ENCODE measurements around the gene TWIST2.

Gene TWIST2

DNA sequence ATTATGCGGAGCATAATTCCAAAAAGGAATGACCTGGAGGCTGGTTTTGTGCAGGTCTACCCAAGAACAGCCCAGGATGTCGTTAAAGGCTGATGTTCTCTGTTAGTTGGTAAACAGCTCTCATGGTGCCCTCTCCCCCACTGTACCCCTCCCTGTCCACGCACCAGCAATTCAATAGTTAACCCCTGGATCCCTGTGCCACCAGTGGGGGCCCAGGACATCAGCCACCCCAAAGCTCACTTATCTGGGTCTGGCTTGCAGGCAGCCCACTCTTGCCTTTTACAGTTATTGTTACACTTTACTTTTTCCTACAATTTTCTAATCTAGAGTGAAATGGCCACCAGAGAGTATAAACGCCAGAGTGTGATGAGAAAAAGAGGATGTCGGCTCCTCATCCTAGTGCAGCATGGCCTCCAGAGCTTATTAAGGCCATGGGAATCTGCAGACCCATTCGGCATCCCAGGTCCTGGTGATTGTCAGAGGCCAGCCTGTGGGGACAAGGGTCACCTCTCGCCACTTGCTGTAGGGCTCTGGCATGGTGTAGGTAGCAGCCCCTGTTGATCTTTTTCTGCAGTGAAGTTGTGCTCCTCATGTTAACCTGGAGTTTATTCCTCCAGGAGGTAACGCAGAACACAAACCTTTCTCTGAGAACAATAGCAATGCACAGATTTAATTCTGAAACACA is 30.3 kb downstream of the TWIST2 start:
- no peaks in the 10 kb centered on the region for H3K27me3 Mint-ChIP-seq (ENCODE audit: low read depth)
- no peaks in the 10 kb centered on the region for H3K9me3 Mint-ChIP-seq
- DNase-seq (ENCODE audit: low spot score): no peak
- H3K27ac Mint-ChIP-seq: no peak overlapping the region
- no peaks in the 10 kb centered on the region for H3K4me1 Mint-ChIP-seq (ENCODE audit: low read depth)
- no peak overlapping the region for H3K4me3 Mint-ChIP-seq
- no peaks in the 10 kb centered on the region for H3K36me3 Mint-ChIP-seq (ENCODE audit: low read depth)

DNA sequence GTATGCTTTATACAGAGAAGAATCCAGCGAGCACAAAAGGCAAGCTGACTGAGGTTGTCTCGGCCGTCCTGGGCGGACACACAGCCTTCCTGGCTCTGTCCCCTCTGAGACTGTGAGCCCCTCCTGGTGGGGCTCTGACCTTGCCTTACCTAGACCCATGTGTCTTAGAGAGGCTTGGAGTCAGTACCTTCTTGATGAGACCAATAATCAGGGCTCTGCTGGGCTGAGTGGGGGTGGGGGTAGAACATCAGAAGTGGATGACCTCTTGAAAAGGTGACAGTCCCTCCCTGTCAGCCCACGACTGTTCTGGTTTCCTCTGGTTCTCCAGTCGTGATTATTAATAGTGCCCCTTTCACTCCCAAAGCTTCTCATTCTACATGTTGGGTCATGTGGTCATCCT is 31.2 kb downstream of the TWIST2 start:
- no peaks in the 10 kb centered on the region for H3K27me3 Mint-ChIP-seq (ENCODE audit: low read depth)

DNA sequence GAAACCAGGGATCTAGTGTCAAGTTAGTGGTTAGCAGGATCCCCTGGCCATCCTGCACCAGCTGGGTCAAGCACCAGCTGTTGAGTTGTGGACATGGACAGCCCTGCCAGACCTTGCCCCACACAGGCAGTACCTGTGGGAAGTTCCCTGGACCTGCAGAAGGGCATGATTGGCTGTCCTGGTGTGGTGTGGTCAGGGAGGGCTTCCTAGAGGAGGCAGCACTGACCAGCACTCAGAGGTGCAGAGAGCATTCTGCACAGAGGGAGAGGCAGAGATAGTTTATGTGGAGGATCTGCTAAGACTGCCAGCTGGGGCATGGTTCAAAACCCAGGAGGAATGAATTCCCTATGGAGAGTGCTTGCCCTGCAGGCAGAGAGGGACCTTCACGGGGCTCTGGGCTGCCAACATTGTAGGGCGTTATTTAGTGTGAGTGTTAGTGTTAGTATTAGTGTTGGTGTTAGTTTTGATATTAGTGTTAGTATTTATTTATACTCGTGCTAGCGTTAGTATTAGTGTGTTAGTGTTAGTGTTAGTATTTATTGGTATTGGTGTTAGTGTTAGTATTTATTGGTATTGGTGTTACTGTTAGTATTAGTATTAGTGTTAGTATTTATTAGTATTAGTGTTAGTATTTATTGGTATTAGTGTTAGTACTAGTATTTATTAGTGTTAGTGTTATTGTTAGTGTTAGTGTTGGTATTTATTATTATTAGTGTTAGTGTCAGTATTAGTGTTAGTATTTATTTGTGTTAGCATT is 31.9 kb downstream of the TWIST2 start:
- Mint-ChIP-seq H3K4me1 (ENCODE audit: low read depth) (no peaks in the 10 kb centered on the region), H3K27ac (no peak overlapping the region), H3K4me3 (no peak overlapping the region), H3K9me3 (no peaks in the 10 kb centered on the region), H3K27me3 (ENCODE audit: low read depth) (no peaks in the 10 kb centered on the region), H3K36me3 (ENCODE audit: low read depth) (no peaks in the 10 kb centered on the region)
- DNase-seq (ENCODE audit: low spot score): no peak

More for the DNA sequence above, 31.2 kb downstream of the TWIST2 start:
- DNase-seq (ENCODE audit: low spot score): no peak
- H3K36me3 Mint-ChIP-seq (ENCODE audit: low read depth): no peaks in the 10 kb centered on the region
- H3K4me1 Mint-ChIP-seq (ENCODE audit: low read depth): no peaks in the 10 kb centered on the region
- H3K9me3 Mint-ChIP-seq: no peaks in the 10 kb centered on the region
- no peak overlapping the region for H3K4me3 Mint-ChIP-seq
- H3K27ac Mint-ChIP-seq: no peak overlapping the region

DNA sequence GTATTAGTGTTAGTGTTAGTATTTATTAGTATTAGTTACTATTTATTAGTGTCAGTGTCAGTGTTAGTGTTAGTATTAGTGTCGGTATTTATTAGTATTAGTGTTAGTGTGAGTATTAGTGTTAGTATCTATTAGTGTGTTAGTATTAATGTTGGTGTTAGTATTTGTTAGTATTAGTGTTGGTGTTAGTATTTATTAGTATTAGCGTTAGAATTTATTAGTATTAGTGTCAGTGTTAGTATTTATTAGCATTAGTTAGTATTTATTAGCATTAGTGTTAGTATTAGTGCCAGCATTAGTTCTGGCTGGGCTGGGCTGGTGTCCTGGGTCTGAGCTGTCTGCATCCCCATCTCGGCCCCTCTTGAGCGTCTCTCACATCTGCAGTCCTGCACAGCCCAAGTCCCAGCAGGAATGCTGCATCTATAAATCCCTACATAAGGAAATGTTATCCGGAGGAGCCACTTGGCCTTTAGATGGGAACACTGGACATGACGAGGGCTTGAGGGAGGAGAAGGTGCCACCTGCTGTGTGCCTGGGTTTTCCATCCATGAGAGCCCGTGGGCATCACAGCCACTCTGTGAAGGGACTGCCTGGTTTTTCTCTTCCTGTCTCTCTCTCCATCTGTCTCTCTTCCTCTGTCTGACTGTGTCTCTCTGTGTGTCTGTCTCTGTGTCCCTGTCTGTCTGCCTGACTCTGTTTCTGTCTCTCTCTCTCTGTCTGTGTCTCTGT is 33.6 kb downstream of the TWIST2 start:
- Mint-ChIP-seq H3K9me3 (no peaks in the 10 kb centered on the region), H3K4me3 (no peak overlapping the region), H3K4me1 (ENCODE audit: low read depth) (no peaks in the 10 kb centered on the region), H3K27me3 (ENCODE audit: low read depth) (no peaks in the 10 kb centered on the region), H3K36me3 (ENCODE audit: low read depth) (no peaks in the 10 kb centered on the region), H3K27ac (no peak overlapping the region)
- no peak for DNase-seq (ENCODE audit: low spot score)

DNA sequence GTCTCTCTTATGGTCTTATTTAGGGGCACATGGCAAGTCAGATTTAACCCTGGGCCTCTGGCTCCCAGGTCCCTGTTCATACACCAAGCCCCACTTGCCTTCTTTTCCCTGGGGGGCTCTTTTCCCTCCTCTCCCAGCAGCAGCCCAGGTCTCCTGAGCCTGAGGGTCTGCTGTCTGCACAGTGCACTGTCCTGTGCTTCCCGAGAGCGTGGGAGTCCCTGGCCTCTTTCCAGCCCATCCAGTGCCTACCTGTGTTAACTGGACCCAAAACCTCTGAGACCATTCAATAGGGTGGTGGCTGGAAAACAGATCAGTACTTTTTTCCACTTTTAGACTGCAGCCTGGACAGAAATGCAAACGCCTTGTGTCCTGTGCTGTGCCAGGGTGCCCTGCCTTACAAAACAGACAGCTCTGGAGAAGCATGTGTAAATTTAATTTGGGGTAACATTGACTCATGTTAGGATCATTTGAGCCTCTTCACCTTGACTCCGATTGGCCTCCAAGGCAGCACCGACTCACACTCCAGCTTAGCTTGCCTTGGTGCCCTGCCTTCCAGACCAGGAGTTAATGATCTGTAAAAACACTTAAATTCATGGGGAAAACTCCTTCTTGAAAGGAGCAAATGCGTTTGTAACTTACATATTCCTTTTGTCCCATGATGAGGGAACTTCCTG is 34.3 kb downstream of the TWIST2 start:
- Mint-ChIP-seq H3K27me3 (ENCODE audit: low read depth) (no peaks in the 10 kb centered on the region), H3K27ac (no peak overlapping the region), H3K4me1 (ENCODE audit: low read depth) (no peaks in the 10 kb centered on the region), H3K4me3 (no peak overlapping the region), H3K9me3 (no peaks in the 10 kb centered on the region), H3K36me3 (ENCODE audit: low read depth) (no peaks in the 10 kb centered on the region)
- no peak for DNase-seq (ENCODE audit: low spot score)

DNA sequence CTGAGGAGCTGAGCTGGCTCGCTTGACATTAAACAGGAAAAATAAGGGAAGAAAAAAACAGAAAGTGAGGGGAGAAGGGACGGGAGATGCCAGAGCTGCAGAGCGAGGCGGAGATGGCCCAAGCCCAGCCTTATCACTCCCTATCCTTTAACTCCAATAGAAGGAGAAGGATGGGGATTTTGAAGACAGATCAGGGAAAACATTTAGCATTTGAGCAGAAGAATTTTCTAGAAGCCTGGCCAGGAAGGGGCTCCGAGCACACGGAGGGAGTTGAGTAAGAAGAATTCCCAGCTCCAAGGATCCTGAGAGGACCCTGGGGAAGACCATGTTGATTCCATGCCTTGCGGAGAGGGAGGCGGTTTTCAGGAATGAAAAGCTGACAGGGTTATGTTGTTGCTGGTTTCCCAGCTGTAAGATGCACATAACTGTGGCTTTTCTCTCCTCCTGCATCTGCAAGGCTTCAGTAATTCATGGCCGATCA is 35.6 kb downstream of the TWIST2 start:
- Mint-ChIP-seq H3K27ac (no peak overlapping the region), H3K9me3 (no peaks in the 10 kb centered on the region), H3K36me3 (ENCODE audit: low read depth) (no peaks in the 10 kb centered on the region), H3K4me3 (no peak overlapping the region), H3K4me1 (ENCODE audit: low read depth) (no peaks in the 10 kb centered on the region), H3K27me3 (ENCODE audit: low read depth) (no peaks in the 10 kb centered on the region)
- DNase-seq (ENCODE audit: low spot score): no peak

DNA sequence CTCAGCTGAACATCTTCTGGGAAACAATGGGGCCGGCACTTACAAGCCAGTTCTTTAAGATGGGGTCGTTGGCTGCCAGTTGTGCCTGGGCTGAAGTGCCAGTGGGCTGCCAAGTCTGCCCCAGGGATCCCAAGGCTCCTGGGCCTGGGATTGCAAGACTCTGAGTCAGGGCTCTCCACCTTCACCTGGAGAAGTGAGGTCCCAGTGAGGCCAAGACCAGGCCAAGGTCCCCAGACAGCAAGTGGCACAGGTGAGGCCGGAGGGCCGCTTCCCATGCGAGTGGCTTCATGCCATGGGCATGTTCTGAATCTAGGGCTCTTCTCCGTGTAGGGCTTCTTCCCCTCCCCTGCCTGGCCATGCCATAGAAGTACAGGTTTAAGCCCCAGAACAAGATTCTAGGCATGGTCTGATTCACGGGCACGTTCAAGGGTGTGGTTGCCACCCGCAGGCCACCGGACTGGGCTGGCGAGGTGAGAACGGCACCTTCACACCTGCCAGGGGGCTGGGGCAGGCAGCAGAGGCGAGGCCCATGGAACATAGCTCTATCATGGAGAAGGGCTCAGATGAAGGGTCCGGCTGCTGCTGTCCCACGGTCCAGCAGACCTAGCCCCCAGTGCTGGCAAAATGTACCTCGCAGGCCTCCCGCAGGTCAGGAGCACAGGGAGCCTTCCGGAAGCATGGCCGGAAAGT is 36.4 kb downstream of the TWIST2 start:
- DNase-seq (ENCODE audit: low spot score): no peak
- no peaks in the 10 kb centered on the region for H3K9me3 Mint-ChIP-seq

DNA sequence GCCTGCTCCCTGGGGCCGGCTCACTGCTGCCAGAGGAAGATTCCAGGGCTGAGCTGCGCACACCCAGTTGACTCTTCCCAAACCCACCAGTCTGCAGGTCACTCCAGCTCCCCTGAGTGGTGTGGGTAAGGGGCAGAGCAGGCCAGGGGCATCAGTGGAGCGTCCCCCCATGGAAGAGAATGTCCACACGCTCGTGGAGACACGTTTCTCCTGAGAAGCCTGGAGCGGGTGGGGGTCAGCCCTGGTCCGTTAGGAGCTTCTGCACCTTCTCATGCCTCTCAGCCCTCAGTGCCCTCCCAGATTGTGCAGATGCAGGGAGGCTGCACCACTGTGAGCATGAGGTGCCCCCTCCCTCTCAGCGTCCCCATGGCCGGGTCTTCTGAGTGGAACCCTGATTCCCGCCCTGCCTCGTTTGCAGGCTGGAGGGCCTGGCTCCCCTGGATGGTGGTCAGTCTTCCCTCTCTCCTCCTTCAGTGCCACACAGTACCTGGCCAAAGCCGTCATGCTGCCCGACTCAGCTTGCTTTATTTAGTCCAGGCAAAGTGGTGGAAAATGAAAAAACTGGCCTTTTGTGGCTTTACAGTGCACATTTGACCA is 37.0 kb downstream of the TWIST2 start:
- H3K4me3 Mint-ChIP-seq: no peak overlapping the region
- DNase-seq (ENCODE audit: low spot score): no peak
- no peak overlapping the region for H3K27ac Mint-ChIP-seq
- no peaks in the 10 kb centered on the region for H3K9me3 Mint-ChIP-seq
- no peaks in the 10 kb centered on the region for H3K4me1 Mint-ChIP-seq (ENCODE audit: low read depth)
- H3K36me3 Mint-ChIP-seq (ENCODE audit: low read depth): no peaks in the 10 kb centered on the region
- no peaks in the 10 kb centered on the region for H3K27me3 Mint-ChIP-seq (ENCODE audit: low read depth)

More for the DNA sequence above, 36.4 kb downstream of the TWIST2 start:
- no peak overlapping the region for H3K4me3 Mint-ChIP-seq
- H3K36me3 Mint-ChIP-seq (ENCODE audit: low read depth): no peaks in the 10 kb centered on the region
- no peaks in the 10 kb centered on the region for H3K27me3 Mint-ChIP-seq (ENCODE audit: low read depth)
- H3K4me1 Mint-ChIP-seq (ENCODE audit: low read depth): no peaks in the 10 kb centered on the region
- H3K27ac Mint-ChIP-seq: no peak overlapping the region

DNA sequence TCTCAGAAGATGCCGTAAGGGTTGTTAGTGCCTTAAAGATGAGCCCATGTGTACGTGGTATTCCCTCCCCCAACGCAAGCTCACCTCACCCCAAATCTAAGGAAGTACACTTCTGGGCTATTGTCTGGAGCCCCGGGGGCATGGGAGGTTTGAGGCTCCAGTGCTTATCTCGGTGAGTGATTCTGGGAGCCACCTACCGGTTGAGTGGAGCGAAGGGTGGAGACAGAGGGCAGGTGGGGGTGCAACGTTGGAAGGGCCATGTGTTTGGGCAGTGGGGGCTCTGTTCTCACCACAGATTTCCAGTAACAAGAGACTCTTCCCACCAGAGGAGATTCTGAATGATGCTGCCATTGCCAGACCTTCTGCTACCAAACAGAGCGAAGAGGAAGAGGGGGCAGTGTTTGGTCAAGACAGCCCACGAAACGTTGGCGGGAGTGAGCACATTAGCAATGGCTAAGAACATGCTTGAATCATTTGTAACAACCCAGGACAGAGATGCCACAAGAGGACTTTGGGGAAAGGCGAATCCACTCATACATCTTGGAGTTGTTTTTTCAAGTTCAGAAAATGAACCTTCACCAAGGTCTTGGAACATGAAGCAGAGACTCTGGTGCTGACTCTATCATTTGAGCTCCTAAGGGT is 38.7 kb downstream of the TWIST2 start:
- Mint-ChIP-seq H3K4me1 (ENCODE audit: low read depth) (no peaks in the 10 kb centered on the region), H3K36me3 (ENCODE audit: low read depth) (no peaks in the 10 kb centered on the region), H3K9me3 (no peaks in the 10 kb centered on the region), H3K27me3 (ENCODE audit: low read depth) (no peaks in the 10 kb centered on the region), H3K27ac (no peak overlapping the region), H3K4me3 (no peak overlapping the region)
- no peak for DNase-seq (ENCODE audit: low spot score)

DNA sequence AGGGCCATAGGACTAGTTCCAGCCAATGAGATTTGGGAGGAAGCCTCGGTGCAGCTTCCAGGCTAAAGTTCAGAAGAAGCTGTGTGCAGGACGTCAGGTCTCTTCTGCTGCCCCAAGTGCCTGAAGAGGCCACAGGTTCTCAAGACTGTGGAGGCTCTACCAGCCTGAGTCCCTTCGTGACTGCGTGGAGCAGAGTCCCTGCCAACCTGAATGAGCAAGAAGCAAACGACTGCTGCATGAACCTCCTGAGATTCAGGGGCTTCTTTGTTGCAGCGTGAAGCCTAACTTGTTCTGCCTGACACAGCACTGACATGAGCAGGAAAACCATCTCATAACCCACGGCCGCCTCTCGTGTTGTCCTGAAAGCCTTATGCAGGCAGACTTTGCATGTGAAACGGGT is 39.7 kb downstream of the TWIST2 start:
- no peaks in the 10 kb centered on the region for H3K9me3 Mint-ChIP-seq
- H3K4me1 Mint-ChIP-seq (ENCODE audit: low read depth): no peaks in the 10 kb centered on the region
- H3K27me3 Mint-ChIP-seq (ENCODE audit: low read depth): no peaks in the 10 kb centered on the region
- no peaks in the 10 kb centered on the region for H3K36me3 Mint-ChIP-seq (ENCODE audit: low read depth)
- DNase-seq (ENCODE audit: low spot score): no peak
- no peak overlapping the region for H3K27ac Mint-ChIP-seq
- H3K4me3 Mint-ChIP-seq: no peak overlapping the region

DNA sequence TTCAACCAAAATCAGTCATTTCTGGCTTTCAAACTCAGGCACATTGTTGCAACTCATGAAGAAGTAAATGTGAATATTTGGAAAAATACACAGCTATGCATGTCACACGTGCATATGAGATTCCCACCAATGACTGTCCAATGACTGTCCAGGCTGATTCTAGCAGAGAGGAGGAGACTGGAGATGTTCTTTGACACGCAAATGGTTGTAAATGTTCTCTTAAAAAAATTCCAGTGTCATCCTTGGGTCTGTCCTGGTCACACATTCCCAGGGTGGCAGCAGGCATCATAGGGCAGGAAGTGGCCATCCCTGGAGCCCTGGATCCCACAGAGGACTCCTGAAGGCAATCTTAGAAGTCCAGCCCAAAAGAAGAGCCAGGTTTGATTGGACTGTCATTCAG is 40.9 kb downstream of the TWIST2 start:
- no peak for DNase-seq (ENCODE audit: low spot score)
- H3K4me3 Mint-ChIP-seq: no peak overlapping the region
- H3K36me3 Mint-ChIP-seq (ENCODE audit: low read depth): no peaks in the 10 kb centered on the region
- H3K27ac Mint-ChIP-seq: no peak overlapping the region
- no peaks in the 10 kb centered on the region for H3K9me3 Mint-ChIP-seq
- H3K27me3 Mint-ChIP-seq (ENCODE audit: low read depth): no peaks in the 10 kb centered on the region
- no peaks in the 10 kb centered on the region for H3K4me1 Mint-ChIP-seq (ENCODE audit: low read depth)

DNA sequence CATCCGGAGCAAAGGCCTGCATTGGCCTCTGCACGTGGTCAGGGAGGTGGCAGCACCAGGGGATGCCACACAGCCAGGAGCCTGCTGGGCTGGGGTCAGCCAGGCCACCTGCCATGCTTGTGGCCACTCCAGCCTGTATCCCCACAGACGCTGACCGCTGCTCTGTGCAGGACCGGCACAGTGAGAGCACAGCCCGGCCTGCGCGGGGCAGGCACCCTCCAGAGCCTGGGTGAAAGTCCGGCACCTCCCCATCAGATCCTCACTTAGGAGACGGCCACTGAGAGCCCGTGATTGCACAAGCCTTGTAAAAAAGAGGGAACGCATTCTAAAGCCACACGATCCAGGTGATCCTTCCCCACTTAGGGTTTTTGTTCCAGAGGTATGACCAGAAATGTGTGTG is 42.2 kb downstream of the TWIST2 start:
- Mint-ChIP-seq H3K4me3 (no peak overlapping the region), H3K27me3 (ENCODE audit: low read depth) (no peaks in the 10 kb centered on the region), H3K4me1 (ENCODE audit: low read depth) (no peaks in the 10 kb centered on the region), H3K27ac (no peak overlapping the region), H3K36me3 (ENCODE audit: low read depth) (no peaks in the 10 kb centered on the region), H3K9me3 (no peaks in the 10 kb centered on the region)
- DNase-seq (ENCODE audit: low spot score): no peak
